Skeletal muscle tissue (tissue), 4 donors: ENCODE results near the gene LLGL2. TPM values are rescaled to one million over a fixed set of nuclear protein-coding genes. Genes with fewer than 3 reads are reported as not detected.
"Not testable (repeated sequence)": the region's sequence is repeated elsewhere in the genome, so short reads cannot be mapped to it uniquely, and the experiment has no call there.

Experiments
- H3K27ac ChIP-seq: one replicate; pipeline ENCODE4 v1.7.0; 2013; ENCODE audit warnings: mild to moderate bottlenecking, low read depth, low read length, inconsistent platforms
- H3K27me3 ChIP-seq, 3 donors: one replicate each; pipeline ENCODE4 v1.7.0; 2013; ENCODE audit warnings: low read length in 3 of 3; ENCODE audit not compliant: control insufficient read depth in 3 of 3, insufficient read depth in 3 of 3
- H3K36me3 ChIP-seq, 3 donors: one replicate each; pipeline ENCODE4 v1.7.0; 2013; ENCODE audit warnings: low read length in 3 of 3; ENCODE audit not compliant: control insufficient read depth in 3 of 3, insufficient read depth in 3 of 3
- H3K4me1 ChIP-seq, 3 donors: one replicate each; pipeline ENCODE4 v1.7.0; 2013; ENCODE audit warnings: low read length in 3 of 3, mild to moderate bottlenecking in 3 of 3; ENCODE audit not compliant: control insufficient read depth in 3 of 3, insufficient read depth in 3 of 3
- H3K4me3 ChIP-seq, 3 donors: one replicate each; pipeline ENCODE4 v1.7.0; 2013; ENCODE audit warnings: low read length in 3 of 3
- H3K9ac ChIP-seq, 3 donors: one replicate each; pipeline ENCODE4 v1.7.0; 2013; ENCODE audit warnings: low read length in 3 of 3, mild to moderate bottlenecking in 3 of 3, moderate library complexity in 2 of 3, low read depth in 1 of 3
- H3K9me3 ChIP-seq, 3 donors: one replicate each; pipeline ENCODE4 v1.7.0; 2013; ENCODE audit warnings: low read length in 3 of 3; ENCODE audit not compliant: control insufficient read depth in 3 of 3
- total RNA-seq: library from RNA; depleted of rRNA; stranded (reverse); fragments of >200 nt; gene quantifications from one replicate; pipeline ENCODE4 v1.2.3, GENCODE V29; 2014
- donor health status: Osteomylitis.

The LLGL2 gene
- total RNA-seq, 1 donor from 2014 or later: 4.7 TPM

DNA sequence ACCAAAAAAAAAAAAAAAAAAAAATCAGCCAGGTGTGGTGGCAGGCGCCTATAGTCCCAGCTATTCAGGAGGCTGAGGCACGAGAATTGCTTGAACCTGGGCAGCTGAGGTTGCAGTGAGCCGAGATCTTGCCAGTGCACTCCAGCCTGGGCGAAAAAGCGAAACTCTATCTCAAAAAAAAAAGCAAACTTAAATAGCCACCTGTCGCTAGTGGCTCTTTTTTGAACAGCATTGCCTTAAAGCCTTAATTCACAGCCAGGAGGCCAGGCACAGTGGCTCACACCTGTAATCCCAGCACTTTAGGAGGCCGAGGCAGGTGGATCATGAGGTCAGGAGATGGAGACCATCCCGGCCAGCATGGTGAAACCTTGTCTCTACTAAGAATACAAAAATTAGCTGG is 5.1 kb upstream of the LLGL2 start:
- not testable (repeated sequence) for H3K9me3 ChIP-seq, H3K27me3 ChIP-seq, H3K27ac ChIP-seq, H3K4me3 ChIP-seq, H3K9ac ChIP-seq
- peaks cover 12 to 18% (median 16%) of the 10 kb centered on the region in 3 donors for H3K4me1 ChIP-seq
- peaks cover 15 to 16% (median 16%) of the 10 kb centered on the region in 3 donors for H3K36me3 ChIP-seq

DNA sequence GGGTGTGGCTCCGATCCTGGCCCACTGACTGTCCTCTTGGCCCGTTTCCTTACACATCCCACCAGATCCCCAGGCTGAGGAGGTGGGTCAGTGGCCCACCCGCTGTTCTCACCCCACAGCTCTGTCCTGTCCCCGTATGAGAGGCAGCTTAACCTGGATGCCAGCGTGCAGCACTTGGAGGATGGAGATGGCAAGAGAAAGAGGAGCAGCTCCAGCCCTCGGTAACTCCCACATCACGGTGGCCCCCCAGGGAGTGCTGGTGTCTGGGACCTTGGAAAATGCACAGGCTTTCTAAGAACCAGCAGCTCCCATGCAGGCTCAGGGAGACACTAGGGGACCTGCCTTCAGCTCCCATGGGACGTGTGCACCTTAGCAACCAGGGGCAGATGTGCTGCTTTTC is 4.2 kb upstream of the LLGL2 start:
- no peaks in the 10 kb centered on the region for H3K9me3 ChIP-seq
- no peak overlapping the region for H3K27ac ChIP-seq
- peaks cover 0 to 3% (median 2%) of the 10 kb centered on the region in 3 donors for H3K27me3 ChIP-seq
- no peak overlapping the region for H3K4me3 ChIP-seq
- peaks cover 15 to 21% (median 20%) of the 10 kb centered on the region in 3 donors for H3K4me1 ChIP-seq
- H3K9ac ChIP-seq: no peak overlapping the region
- H3K36me3 ChIP-seq: peaks cover 15 to 16% (median 16%) of the 10 kb centered on the region in 3 donors

GRCh38 chr17:75521951-75522727 is 3.4 kb upstream of the LLGL2 start:
- no peak overlapping the region for H3K27ac ChIP-seq
- peaks cover 15 to 16% (median 16%) of the 10 kb centered on the region in 3 donors for H3K36me3 ChIP-seq
- H3K9ac ChIP-seq: no peak overlapping the region
- H3K4me1 ChIP-seq: peaks cover 19 to 20% (median 19%) of the 10 kb centered on the region in 3 donors
- peaks cover 0 to 7% (median 6%) of the 10 kb centered on the region in 3 donors for H3K27me3 ChIP-seq
- H3K4me3 ChIP-seq: no peak overlapping the region
- no peaks in the 10 kb centered on the region for H3K9me3 ChIP-seq

GRCh38 chr17:75523647-75524046 is 1.9 kb upstream of the LLGL2 start:
- no peaks in the 10 kb centered on the region for H3K9me3 ChIP-seq
- peaks cover 8 to 13% (median 11%) of the 10 kb centered on the region in 3 donors for H3K4me1 ChIP-seq
- no peak overlapping the region for H3K27ac ChIP-seq
- H3K36me3 ChIP-seq: peaks cover 10 to 16% (median 13%) of the 10 kb centered on the region in 3 donors
- peaks cover 0 to 7% (median 6%) of the 10 kb centered on the region in 3 donors for H3K27me3 ChIP-seq
- no peak overlapping the region for H3K9ac ChIP-seq
- H3K4me3 ChIP-seq: no peak overlapping the region

GRCh38 chr17:75524269-75524969 is 1.1 kb upstream of the LLGL2 start:
- no peak overlapping the region for H3K27ac ChIP-seq
- peaks cover 8 to 13% (median 11%) of the 10 kb centered on the region in 3 donors for H3K4me1 ChIP-seq
- peak overlapping the region in 2 of 3 donors; percentile 32 to 54 for H3K9ac ChIP-seq
- peak overlapping the region; percentile 14 to 67 (median 62) for H3K4me3 ChIP-seq
- H3K9me3 ChIP-seq: no peaks in the 10 kb centered on the region
- H3K27me3 ChIP-seq: peaks cover 0 to 7% (median 6%) of the 10 kb centered on the region in 3 donors
- peaks cover 3 to 12% (median 10%) of the 10 kb centered on the region in 3 donors for H3K36me3 ChIP-seq

- Histone ChIP-seq H3K27ac (no peak overlapping the region), H3K9me3 (no peaks in the 10 kb centered on the region), H3K4me3 (peak overlapping the region; percentile 46 to 61 (median 48)), H3K27me3 (peaks cover 0 to 7% (median 6%) of the 10 kb centered on the region in 3 donors), H3K4me1 (peaks cover 8 to 13% (median 11%) of the 10 kb centered on the region in 3 donors), H3K9ac (peak overlapping the region in 1 of 3 donors; percentile 50), H3K36me3 (peaks cover 0 to 8% (median 6%) of the 10 kb centered on the region in 3 donors)
These were observed 483 bp downstream of the LLGL2 start for GRCh38 chr17:75525806-75526554.

GRCh38 chr17:75526555-75527270 is 1.2 kb downstream of the LLGL2 start:
- H3K4me3 ChIP-seq: peak overlapping the region; percentile 46 to 61 (median 48)
- H3K36me3 ChIP-seq: peaks cover 0 to 5% (median 0%) of the 10 kb centered on the region in 3 donors
- peaks cover 8 to 13% (median 11%) of the 10 kb centered on the region in 3 donors for H3K4me1 ChIP-seq
- H3K27me3 ChIP-seq: peaks cover 0 to 7% (median 6%) of the 10 kb centered on the region in 3 donors
- no peak overlapping the region for H3K27ac ChIP-seq
- H3K9ac ChIP-seq: peak overlapping the region in 1 of 3 donors; percentile 50
- no peaks in the 10 kb centered on the region for H3K9me3 ChIP-seq

GRCh38 chr17:75530837-75531720 is 5.6 kb downstream of the LLGL2 start:
- H3K9me3 ChIP-seq: no peaks in the 10 kb centered on the region
- H3K9ac ChIP-seq: no peak overlapping the region
- peaks cover 3 to 8% (median 6%) of the 10 kb centered on the region in 3 donors for H3K27me3 ChIP-seq
- no peaks in the 10 kb centered on the region for H3K36me3 ChIP-seq
- H3K27ac ChIP-seq: no peak overlapping the region
- H3K4me1 ChIP-seq: peaks cover 4 to 7% (median 6%) of the 10 kb centered on the region in 3 donors
- no peak overlapping the region for H3K4me3 ChIP-seq
